GM23338 (cell line): ENCODE results near the gene HOXA3. TPM values are rescaled to one million over a fixed set of nuclear protein-coding genes. Genes with fewer than 3 reads are reported as not detected.

ENCODE experiments used
- ATAC-seq: fragments of 200-7000 bp; cut with Tn5 transposase; 3 replicates; pipeline ENCODE4 v1.9.1; 2020
- DNase-seq: peaks from one replicate; pipeline ENCODE4 v3.0.0-alpha.2; 2015; ENCODE audit warnings: low spot score
- H2AFZ ChIP-seq: fragments of 200-600 bp; sonication (generic); 2 replicates; pipeline ENCODE4 v1.8.0; 2016; ENCODE audit warnings: antibody characterized with exemption, mild to moderate bottlenecking, moderate library complexity
- H3F3A ChIP-seq: fragments of 200-600 bp; sonication (generic); replicated peaks from 2 replicates; pipeline ENCODE4 v1.8.0; 2017; ENCODE audit warnings: antibody characterized with exemption, mixed run types, low read depth
- H3K27ac ChIP-seq: fragments of 200-600 bp; sonication (generic); 2 replicates; pipeline ENCODE4 v1.6.1; 2016; ENCODE audit warnings: low read depth
- H3K27me3 ChIP-seq: fragments of 200-600 bp; sonication (generic); 2 replicates; pipeline ENCODE4 v1.8.0; 2016; ENCODE audit warnings: mild to moderate bottlenecking, mixed run types, moderate library complexity; ENCODE audit not compliant: insufficient read depth
- H3K36me3 ChIP-seq: fragments of 200-600 bp; sonication (generic); 2 replicates; pipeline ENCODE4 v1.8.0; 2016; ENCODE audit warnings: mild to moderate bottlenecking; ENCODE audit not compliant: insufficient read depth
- H3K4me1 ChIP-seq: fragments of 200-600 bp; sonication (generic); 2 replicates; pipeline ENCODE4 v1.8.0; 2016; ENCODE audit warnings: mild to moderate bottlenecking, moderate library complexity; ENCODE audit not compliant: insufficient read depth
- H3K4me2 ChIP-seq: fragments of 200-600 bp; sonication (generic); 2 replicates; pipeline ENCODE4 v1.7.1; 2017; ENCODE audit warnings: mixed run types
- H3K4me3 ChIP-seq: fragments of 200-600 bp; sonication (generic); 2 replicates; pipeline ENCODE4 v1.6.1; 2016; ENCODE audit warnings: mixed run types
- H3K79me2 ChIP-seq: fragments of 200-600 bp; sonication (generic); replicated peaks from 2 replicates; pipeline ENCODE4 v1.8.0; 2017; ENCODE audit warnings: mild to moderate bottlenecking; ENCODE audit not compliant: insufficient read depth
- H3K9me2 ChIP-seq: fragments of 200-600 bp; sonication (generic); 2 replicates; pipeline ENCODE4 v1.8.0; 2017; ENCODE audit not compliant: insufficient read depth
- H4K20me1 ChIP-seq: fragments of 200-600 bp; sonication (generic); replicated peaks from 2 replicates; pipeline ENCODE4 v1.8.0; 2017; ENCODE audit warnings: mild to moderate bottlenecking; ENCODE audit not compliant: insufficient read depth
- H3K27ac Mint-ChIP-seq: 2 replicates; pipeline ENCODE4 v1.8.0; 2020; ENCODE audit warnings: inconsistent platforms, mild to moderate bottlenecking, moderate library complexity, mixed read lengths
- H3K27me3 Mint-ChIP-seq: 3 replicates; pipeline ENCODE4 v1.8.0; 2022; ENCODE audit warnings: low read depth, mild to moderate bottlenecking, moderate library complexity, mixed read lengths, inconsistent platforms; ENCODE audit not compliant: insufficient read depth, poor library complexity
- H3K36me3 Mint-ChIP-seq: 3 replicates; pipeline ENCODE4 v1.8.0; 2021; ENCODE audit warnings: low read depth, mild to moderate bottlenecking, inconsistent platforms, moderate library complexity, mixed read lengths
- H3K4me1 Mint-ChIP-seq: 3 replicates; pipeline ENCODE4 v1.8.0; 2020; ENCODE audit warnings: mild to moderate bottlenecking, inconsistent platforms, mixed read lengths
- H3K4me3 Mint-ChIP-seq: 3 replicates; pipeline ENCODE4 v1.8.0; 2021; ENCODE audit warnings: moderate library complexity, mild to moderate bottlenecking, inconsistent platforms, mixed read lengths
- H3K9me3 Mint-ChIP-seq: 3 replicates; pipeline ENCODE4 v1.8.0; 2020; ENCODE audit warnings: moderate library complexity, mild to moderate bottlenecking, inconsistent platforms, mixed read lengths
- EZH2 ChIP-seq: fragments of 200-600 bp; sonication (generic); IDR thresholded peaks from one replicate; pipeline ENCODE4 v1.8.0; 2017; ENCODE audit warnings: antibody characterized with exemption, mild to moderate bottlenecking, low read depth; ENCODE audit not compliant: unreplicated experiment
- EZH2phosphoT487 ChIP-seq: fragments of 200-600 bp; sonication (generic); IDR thresholded peaks from one replicate; pipeline ENCODE4 v1.8.1; 2018; ENCODE audit warnings: antibody characterized with exemption; ENCODE audit not compliant: unreplicated experiment
- JUNB ChIP-seq: IDR thresholded peaks from one replicate; pipeline ENCODE4 v1.6.1; 2016; ENCODE audit warnings: antibody characterized with exemption; ENCODE audit not compliant: unreplicated experiment
- REST ChIP-seq: IDR thresholded peaks from one replicate; pipeline ENCODE4 v1.6.1; 2018; ENCODE audit warnings: antibody characterized with exemption; ENCODE audit not compliant: unreplicated experiment
- STAT1 ChIP-seq: IDR thresholded peaks from one replicate; pipeline ENCODE4 v1.6.1; 2016; ENCODE audit warnings: antibody characterized with exemption; ENCODE audit not compliant: unreplicated experiment
- ZNF114 ChIP-seq: fragments of 250-450 bp; sonication (Bioruptor Pico); IDR thresholded peaks from 2 replicates; pipeline ENCODE4 v1.5.0; 2020; ENCODE audit warnings: mild to moderate bottlenecking, moderate library complexity
- ZNF331 ChIP-seq: fragments of 250-450 bp; sonication (Bioruptor Pico); IDR thresholded peaks from 2 replicates; pipeline ENCODE4 v1.5.0; 2020; ENCODE audit warnings: low read depth, mild to moderate bottlenecking, moderate library complexity
- polyA plus RNA-seq: library from polyadenylated mRNA; unstranded; fragments of >200 nt; fragmentation: Nextera tagmentation; extraction: Ambion mirVana; gene quantifications from 2 replicates; pipeline ENCODE4 v1.2.1, GENCODE V29; 2016
- total RNA-seq: library from RNA; depleted of rRNA; stranded (reverse); fragments of >200 nt; shearing (Covaris generic); gene quantifications from 2 replicates; pipeline ENCODE4 v1.2.3, GENCODE V29; 2014
- TF ChIP-seq, protein P1 (sequence below), 2 experiments: fragments of 200-600 bp in 1 of 2; sonication (generic) in 1 of 2; conservative IDR thresholded peaks; 2 replicates each; pipeline versions ENCODE4 v1.5.1 to v1.6.1; 2016 to 2017; ENCODE audit warnings: antibody characterized with exemption in 2 of 2, low read depth in 2 of 2, mild to moderate bottlenecking in 2 of 2, moderate library complexity in 1 of 2
- TF ChIP-seq, protein P2 (sequence below): IDR thresholded peaks from 2 replicates; pipeline ENCODE4 v1.6.1; 2016; ENCODE audit warnings: antibody characterized with exemption

Gene HOXA3
- total and polyA plus RNA-seq, 2 experiments from 2014 or later = not detected

DNA sequence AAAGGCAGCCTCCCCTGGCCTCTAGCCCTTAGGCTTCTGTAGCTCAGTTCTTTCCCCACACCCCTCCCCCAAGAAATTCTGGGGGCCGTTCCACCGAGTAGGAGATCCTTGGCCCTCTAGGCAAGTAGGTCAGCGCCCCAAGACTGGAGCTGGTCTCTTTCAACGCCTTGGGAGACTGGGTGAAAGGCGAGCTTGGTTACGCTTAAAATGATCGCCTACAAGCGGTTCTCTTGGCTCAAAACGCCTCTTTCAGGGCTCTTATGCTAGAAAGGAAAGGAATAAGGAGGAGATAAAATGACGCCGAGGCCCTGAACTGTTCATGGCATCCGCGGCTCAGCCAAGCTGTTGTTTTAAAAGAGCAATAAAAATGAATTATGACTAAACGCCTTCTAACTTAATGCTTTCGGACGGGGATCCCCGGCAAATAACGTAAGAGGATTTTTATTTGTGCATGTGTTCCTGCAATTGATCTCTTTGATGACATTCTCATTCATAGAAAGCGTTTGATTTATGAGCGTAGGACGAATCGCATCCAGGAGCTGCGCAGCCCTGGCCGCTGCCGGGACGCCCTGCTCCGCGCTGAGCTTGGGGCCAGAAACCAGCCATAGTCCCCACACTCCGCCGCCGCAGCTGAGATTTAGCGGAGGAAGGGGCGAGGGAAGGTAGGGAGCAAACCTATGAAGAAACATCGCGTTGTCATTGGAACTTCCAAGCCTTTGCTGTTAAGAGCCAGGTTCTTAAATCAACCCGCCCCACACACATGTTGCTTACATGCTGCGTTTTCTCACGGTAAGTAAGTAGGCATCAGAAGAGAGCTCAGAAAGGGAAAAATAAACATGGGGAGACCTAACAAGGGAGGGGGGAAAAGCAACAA lies 53.6 kb downstream of the HOXA3 start:
- Mint-ChIP-seq H3K27me3 (peaks cover 100% of the 10 kb centered on the region), H3K36me3 (no peaks in the 10 kb centered on the region), H3K9me3 (peaks cover 8% of the 10 kb centered on the region; the same call in 2 of the 3 replicates), H3K27ac (no peak overlapping the region), H3K4me3 (no peak overlapping the region), H3K4me1 (peaks cover 59% of the 10 kb centered on the region)
- peak; percentile 5 for ATAC-seq
- peak; percentile 64 for DNase-seq
- Histone ChIP-seq H3K4me3 (no peak overlapping the region), H3K4me2 (peak overlapping the region; percentile 84), H3K9me2 (no peaks in the 10 kb centered on the region), H3K36me3 (no peaks in the 10 kb centered on the region), H3F3A (peaks cover 53% of the 10 kb centered on the region), H3K27me3 (peaks cover 100% of the 10 kb centered on the region), H3K27ac (no peak overlapping the region), H3K4me1 (peaks cover 50% of the 10 kb centered on the region), H4K20me1 (peaks cover 57% of the 10 kb centered on the region), H2AFZ (no peak overlapping the region), H3K79me2 (no peaks in the 10 kb centered on the region)
- TF ChIP-seq EZH2 (peak; percentile 98), STAT1 (no peak), EZH2phosphoT487 (peak; percentile 54)
- TF ChIP-seq, protein P1, sequence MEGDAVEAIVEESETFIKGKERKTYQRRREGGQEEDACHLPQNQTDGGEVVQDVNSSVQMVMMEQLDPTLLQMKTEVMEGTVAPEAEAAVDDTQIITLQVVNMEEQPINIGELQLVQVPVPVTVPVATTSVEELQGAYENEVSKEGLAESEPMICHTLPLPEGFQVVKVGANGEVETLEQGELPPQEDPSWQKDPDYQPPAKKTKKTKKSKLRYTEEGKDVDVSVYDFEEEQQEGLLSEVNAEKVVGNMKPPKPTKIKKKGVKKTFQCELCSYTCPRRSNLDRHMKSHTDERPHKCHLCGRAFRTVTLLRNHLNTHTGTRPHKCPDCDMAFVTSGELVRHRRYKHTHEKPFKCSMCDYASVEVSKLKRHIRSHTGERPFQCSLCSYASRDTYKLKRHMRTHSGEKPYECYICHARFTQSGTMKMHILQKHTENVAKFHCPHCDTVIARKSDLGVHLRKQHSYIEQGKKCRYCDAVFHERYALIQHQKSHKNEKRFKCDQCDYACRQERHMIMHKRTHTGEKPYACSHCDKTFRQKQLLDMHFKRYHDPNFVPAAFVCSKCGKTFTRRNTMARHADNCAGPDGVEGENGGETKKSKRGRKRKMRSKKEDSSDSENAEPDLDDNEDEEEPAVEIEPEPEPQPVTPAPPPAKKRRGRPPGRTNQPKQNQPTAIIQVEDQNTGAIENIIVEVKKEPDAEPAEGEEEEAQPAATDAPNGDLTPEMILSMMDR (conservative IDR thresholded peaks at IDR 0.05; ENCODE audit: low read depth in 2 of 2) = no peak

DNA sequence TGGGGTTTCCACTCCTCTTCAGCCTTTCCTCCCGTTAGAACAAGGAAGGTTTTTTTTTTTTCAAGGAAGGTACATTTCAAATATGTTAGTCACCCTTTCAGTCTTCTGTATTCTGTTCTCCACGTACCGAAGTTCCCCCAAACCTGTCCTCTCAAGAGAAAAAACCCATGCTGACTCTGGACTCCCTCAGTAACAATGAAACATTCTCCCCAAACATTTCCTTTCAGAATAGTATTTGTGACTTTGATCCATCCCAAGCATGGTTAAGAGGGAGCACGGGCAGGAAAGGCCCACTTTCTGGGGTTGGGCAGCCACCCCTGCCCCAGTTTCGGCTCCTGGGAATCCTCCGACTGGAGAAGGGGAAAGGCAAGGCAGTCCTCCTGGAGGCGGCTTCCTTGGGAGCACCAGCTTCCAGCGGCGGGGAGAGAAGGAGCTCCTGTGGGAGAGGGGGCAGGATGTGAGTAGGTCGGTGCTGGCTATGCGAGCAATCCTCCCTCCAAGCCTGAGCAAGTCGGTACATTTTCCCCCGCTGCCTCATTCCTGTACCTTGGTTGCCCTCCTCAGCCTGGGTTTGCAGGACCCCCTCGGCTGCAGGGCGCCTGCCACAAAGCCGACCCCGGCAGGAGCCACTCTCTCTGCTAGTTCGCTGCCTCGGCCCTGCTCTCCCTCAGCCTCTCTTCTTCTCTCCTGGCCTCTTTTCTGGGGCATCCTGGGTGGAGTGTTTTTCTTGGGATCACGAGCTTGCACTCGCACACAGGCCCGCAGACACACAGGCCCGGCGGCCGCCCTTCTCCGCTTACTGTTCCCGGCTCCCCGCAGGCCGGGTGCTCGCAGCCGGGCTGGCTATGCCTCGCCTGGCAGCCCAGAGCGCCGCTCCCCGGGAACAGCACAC lies 54.5 kb downstream of the HOXA3 start:
- H3K4me1 Mint-ChIP-seq = peaks cover 58% of the 10 kb centered on the region
- Histone ChIP-seq H2AFZ (no peak overlapping the region), H3K27me3 (peaks cover 100% of the 10 kb centered on the region), H3K4me3 (no peak overlapping the region), H3F3A (peaks cover 55% of the 10 kb centered on the region), H3K27ac (no peak overlapping the region), H3K36me3 (no peaks in the 10 kb centered on the region), H3K4me2 (peak overlapping the region; percentile 84), H3K4me1 (peaks cover 59% of the 10 kb centered on the region), H3K9me2 (no peaks in the 10 kb centered on the region), H4K20me1 (peaks cover 57% of the 10 kb centered on the region), H3K79me2 (no peaks in the 10 kb centered on the region)
- DNase-seq (peak; percentile 36), ATAC-seq (peak; percentile 40)
- H3K4me3 Mint-ChIP-seq = peak overlapping the region; percentile 58; the same call in 1 of the 3 replicates
- peaks cover 100% of the 10 kb centered on the region for H3K27me3 Mint-ChIP-seq
- H3K27ac Mint-ChIP-seq = no peak overlapping the region
- H3K36me3 Mint-ChIP-seq = no peaks in the 10 kb centered on the region
- peaks cover 8% of the 10 kb centered on the region; the same call in 2 of the 3 replicates for H3K9me3 Mint-ChIP-seq
- peak; percentile 78 for TF ChIP-seq EZH2phosphoT487
- TF ChIP-seq ZNF114 (CRISPR knock-in tag) = no peak
- no peak for TF ChIP-seq JUNB
- no peak for TF ChIP-seq ZNF331 (CRISPR knock-in tag)
- TF ChIP-seq EZH2 = peak; percentile 91
- TF ChIP-seq REST = no peak
- no peak for TF ChIP-seq STAT1
- TF ChIP-seq, protein P2, sequence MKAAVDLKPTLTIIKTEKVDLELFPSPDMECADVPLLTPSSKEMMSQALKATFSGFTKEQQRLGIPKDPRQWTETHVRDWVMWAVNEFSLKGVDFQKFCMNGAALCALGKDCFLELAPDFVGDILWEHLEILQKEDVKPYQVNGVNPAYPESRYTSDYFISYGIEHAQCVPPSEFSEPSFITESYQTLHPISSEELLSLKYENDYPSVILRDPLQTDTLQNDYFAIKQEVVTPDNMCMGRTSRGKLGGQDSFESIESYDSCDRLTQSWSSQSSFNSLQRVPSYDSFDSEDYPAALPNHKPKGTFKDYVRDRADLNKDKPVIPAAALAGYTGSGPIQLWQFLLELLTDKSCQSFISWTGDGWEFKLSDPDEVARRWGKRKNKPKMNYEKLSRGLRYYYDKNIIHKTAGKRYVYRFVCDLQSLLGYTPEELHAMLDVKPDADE = no peak
